ENCODE measurements around the gene GALNT14. TPM values are rescaled to one million over a fixed set of nuclear protein-coding genes. Genes with fewer than 3 reads are reported as not detected.
"Not testable (repeated sequence)": the region's sequence is repeated elsewhere in the genome, so short reads cannot be mapped to it uniquely, and the experiment has no call there.

The GALNT14 gene
- total and polyA plus RNA-seq, 2 donors (not counting 1 experiment from before 2014, with no cell fraction given): 3.1 to 6.2 TPM

GRCh38 chr2:30910686-30911085 lies 227.6 kb downstream of the GALNT14 start:
- intact Hi-C loops (cut with micrococcal nuclease): no loop called here
- H3K9ac ChIP-seq (ENCODE audit: low read length): no peak overlapping the region

GRCh38 chr2:30904437-30904836 lies 233.8 kb downstream of the GALNT14 start:
- H3K4me3 Mint-ChIP-seq; intact Hi-C loops (cut with micrococcal nuclease); H3K27me3 ChIP-seq (replicated peaks in 1 of 4; ENCODE audit: control extremely low read depth in 1 of 4, control insufficient read depth in 3 of 4, insufficient read depth in 4 of 4, low read length in 3 of 4); H3K27ac ChIP-seq (ENCODE audit: low read length in 2 of 2); H3K9ac ChIP-seq (ENCODE audit: low read length); H3K4me3 ChIP-seq (ENCODE audit: control extremely low read depth in 1 of 5, extremely low read depth in 1 of 5, insufficient read depth in 1 of 5, low read depth in 2 of 5, low read length in 4 of 5); CTCF ChIA-PET; H2AFZ ChIP-seq (ENCODE audit: insufficient read depth, low read depth, low read length, poor library complexity, severe bottlenecking); H3K4me1 Mint-ChIP-seq; ATAC-seq (ENCODE audit: low read depth); H3K4me2 ChIP-seq (replicated peaks; ENCODE audit: low read depth, low read length, poor library complexity, severe bottlenecking); H4K20me1 ChIP-seq (ENCODE audit: control insufficient read depth, insufficient read depth, low read length, poor library complexity, severe bottlenecking); H3K36me3 ChIP-seq (replicated peaks in 1 of 2; ENCODE audit: control extremely low read depth in 1 of 2, control insufficient read depth in 1 of 2, extremely low read depth in 1 of 2, insufficient read depth in 2 of 2, low read length in 1 of 2); H3K27ac Mint-ChIP-seq; DNase-seq; H3K9me3 ChIP-seq (ENCODE audit: control extremely low read depth in 1 of 3, control insufficient read depth in 2 of 3, insufficient read depth in 1 of 3, low read length in 2 of 3); H3K4me1 ChIP-seq (ENCODE audit: control insufficient read depth in 2 of 2, insufficient read depth in 2 of 2, low read length in 2 of 2); H3K9me3 Mint-ChIP-seq (ENCODE audit: insufficient read depth); H3K79me2 ChIP-seq (ENCODE audit: control insufficient read depth, insufficient read depth, low read length); POLR2A ChIA-PET; H3K27me3 Mint-ChIP-seq: not testable (repeated sequence)
- WGBS (ENCODE audit: insufficient coverage): 80% methylated on average over 1 of the region's 14 CpGs

More at GRCh38 chr2:30910686-30911085, 227.6 kb downstream of the GALNT14 start:
- Histone ChIP-seq H2AFZ (ENCODE audit: insufficient read depth, low read depth, low read length, poor library complexity, severe bottlenecking) (no peak overlapping the region), H3K79me2 (ENCODE audit: control insufficient read depth, insufficient read depth, low read length) (no peaks in the 10 kb centered on the region), H3K27me3 (replicated peaks in 1 of 4; ENCODE audit: control extremely low read depth in 1 of 4, control insufficient read depth in 3 of 4, insufficient read depth in 4 of 4, low read length in 3 of 4) (no peaks in the 10 kb centered on the region), H3K4me2 (replicated peaks; ENCODE audit: low read depth, low read length, poor library complexity, severe bottlenecking) (no peak overlapping the region), H3K4me3 (ENCODE audit: control extremely low read depth in 1 of 5, extremely low read depth in 1 of 5, insufficient read depth in 1 of 5, low read depth in 2 of 5, low read length in 4 of 5) (no peak overlapping the region), H3K9me3 (ENCODE audit: control extremely low read depth in 1 of 3, control insufficient read depth in 2 of 3, insufficient read depth in 1 of 3, low read length in 2 of 3) (peaks cover 0 to 1% (median 0%) of the 10 kb centered on the region in 3 donors), H3K36me3 (replicated peaks in 1 of 2; ENCODE audit: control extremely low read depth in 1 of 2, control insufficient read depth in 1 of 2, extremely low read depth in 1 of 2, insufficient read depth in 2 of 2, low read length in 1 of 2) (no peaks in the 10 kb centered on the region), H3K4me1 (ENCODE audit: control insufficient read depth in 2 of 2, insufficient read depth in 2 of 2, low read length in 2 of 2) (no peaks in the 10 kb centered on the region), H4K20me1 (ENCODE audit: control insufficient read depth, insufficient read depth, low read length, poor library complexity, severe bottlenecking) (no peaks in the 10 kb centered on the region), H3K27ac (ENCODE audit: low read length in 2 of 2) (no peak overlapping the region)
- no peaks in the 10 kb centered on the region for H3K9me3 Mint-ChIP-seq (ENCODE audit: insufficient read depth)
- DNase-seq (no peak), ATAC-seq (ENCODE audit: low read depth) (no peak)
- H3K4me1 Mint-ChIP-seq: no peaks in the 10 kb centered on the region
- WGBS (ENCODE audit: insufficient coverage): 99% methylated on average over 7 of the region's 7 CpGs
- CTCF ChIA-PET: no interaction called here
- H3K27me3 Mint-ChIP-seq: no peaks in the 10 kb centered on the region
- no peak overlapping the region for H3K4me3 Mint-ChIP-seq
- no peak overlapping the region for H3K27ac Mint-ChIP-seq
- POLR2A ChIA-PET: no interaction called here
- no peak for TF ChIP-seq EZH2 (IDR thresholded peaks at IDR 0.05; ENCODE audit: borderline replicate concordance, insufficient read depth, low read depth, low read length, poor library complexity, severe bottlenecking)
- no peak for TF ChIP-seq CTCF (IDR thresholded peaks at IDR 0.05)

Measured in B cell (primary cell).